SW480 (cell line): ENCODE data around the gene FNDC11.
"Not testable (repeated sequence)": the region's sequence is repeated elsewhere in the genome, so short reads cannot be mapped to it uniquely, and the experiment has no call there.

Experiments used
- DNase-seq: peaks from one replicate; pipeline ENCODE4 v3.0.0-alpha.2; 2016; ENCODE audit warnings: low spot score

FNDC11 gene

GRCh38 chr20:63599396-63600050 is 45.6 kb downstream of the FNDC11 start:
- no peak for DNase-seq

- DNase-seq = not testable (repeated sequence)
These were observed 47.7 kb downstream of the FNDC11 start for GRCh38 chr20:63601679-63602078.

GRCh38 chr20:63602321-63602720 is 48.4 kb downstream of the FNDC11 start:
- DNase-seq = no peak
